ENCODE measurements around the gene RFPL2. TPM values are rescaled to one million over a fixed set of nuclear protein-coding genes. Genes with fewer than 3 reads are reported as not detected.

The RFPL2 gene
- polyA plus RNA-seq, 3 donors = 0.36 to 1.3 (median 0.94) TPM

- Histone ChIP-seq H2AFZ (ENCODE audit: insufficient read depth, low read depth, low read length, poor library complexity, severe bottlenecking) (no peak overlapping the region), H3K27me3 (ENCODE audit: control insufficient read depth in 2 of 2, insufficient read depth in 2 of 2, low read length in 2 of 2) (no peaks in the 10 kb centered on the region), H3K36me3 (replicated peaks in 1 of 2; ENCODE audit: control insufficient read depth in 1 of 2, insufficient read depth in 2 of 2, low read length in 2 of 2) (no peaks in the 10 kb centered on the region), H3K9ac (ENCODE audit: insufficient read depth, low read length, poor library complexity, severe bottlenecking) (peak overlapping the region; percentile 33), H3K9me3 (replicated peaks in 1 of 2; ENCODE audit: control insufficient read depth in 1 of 2, insufficient read depth in 1 of 2, low read length in 2 of 2) (peaks cover 4% of the 10 kb centered on the region in 2 donors), H3K79me2 (ENCODE audit: insufficient read depth, low read length) (no peaks in the 10 kb centered on the region), H3K4me3 (replicated peaks in 1 of 3; ENCODE audit: low read depth in 2 of 3, low read length in 3 of 3) (peak overlapping the region in 1 of 3 experiments; percentile 19), H3K27ac (ENCODE audit: low read depth in 1 of 2, low read length in 2 of 2) (peak overlapping the region; percentile 73 to 93), H3K4me1 (ENCODE audit: control insufficient read depth in 1 of 2, insufficient read depth in 2 of 2, low read length in 2 of 2) (peaks cover 28 to 38% of the 10 kb centered on the region in 2 donors), H3K4me2 (replicated peaks; ENCODE audit: extremely low read depth, low read length, poor library complexity, severe bottlenecking) (peak overlapping the region; percentile 57), H4K20me1 (ENCODE audit: insufficient read depth, low read length) (no peaks in the 10 kb centered on the region)
- H3K36me3 Mint-ChIP-seq = peaks cover 0 to 4% of the 10 kb centered on the region in 2 donors
- 2% methylated on average over 6 of the region's 6 CpGs for WGBS (ENCODE audit: insufficient coverage)
- peaks cover 3 to 10% (median 5%) of the 10 kb centered on the region in 7 donors for H3K9me3 Mint-ChIP-seq
- intact Hi-C loops (cut with micrococcal nuclease) = loop anchor here (5.0 to 10.0 kb wide), 2 partner anchors 74 to 76 kb away; no protein-coding TSS in a partner anchor
- TF ChIP-seq, protein P1, sequence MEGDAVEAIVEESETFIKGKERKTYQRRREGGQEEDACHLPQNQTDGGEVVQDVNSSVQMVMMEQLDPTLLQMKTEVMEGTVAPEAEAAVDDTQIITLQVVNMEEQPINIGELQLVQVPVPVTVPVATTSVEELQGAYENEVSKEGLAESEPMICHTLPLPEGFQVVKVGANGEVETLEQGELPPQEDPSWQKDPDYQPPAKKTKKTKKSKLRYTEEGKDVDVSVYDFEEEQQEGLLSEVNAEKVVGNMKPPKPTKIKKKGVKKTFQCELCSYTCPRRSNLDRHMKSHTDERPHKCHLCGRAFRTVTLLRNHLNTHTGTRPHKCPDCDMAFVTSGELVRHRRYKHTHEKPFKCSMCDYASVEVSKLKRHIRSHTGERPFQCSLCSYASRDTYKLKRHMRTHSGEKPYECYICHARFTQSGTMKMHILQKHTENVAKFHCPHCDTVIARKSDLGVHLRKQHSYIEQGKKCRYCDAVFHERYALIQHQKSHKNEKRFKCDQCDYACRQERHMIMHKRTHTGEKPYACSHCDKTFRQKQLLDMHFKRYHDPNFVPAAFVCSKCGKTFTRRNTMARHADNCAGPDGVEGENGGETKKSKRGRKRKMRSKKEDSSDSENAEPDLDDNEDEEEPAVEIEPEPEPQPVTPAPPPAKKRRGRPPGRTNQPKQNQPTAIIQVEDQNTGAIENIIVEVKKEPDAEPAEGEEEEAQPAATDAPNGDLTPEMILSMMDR (IDR thresholded peaks at IDR 0.05) = no peak
- peak overlapping the region; percentile 82 to 98 (median 96) for H3K27ac Mint-ChIP-seq
- peak overlapping the region in 1 of 2 donors; percentile 72 for H3K4me3 Mint-ChIP-seq
- H3K4me1 Mint-ChIP-seq = peaks cover 39% of the 10 kb centered on the region
- no peaks in the 10 kb centered on the region for H3K27me3 Mint-ChIP-seq (ENCODE audit: low read depth in 3 of 3)
- peak; percentile 82 to 93 (median 90) for DNase-seq
These were observed 13.6 kb upstream of the RFPL2 start for GRCh38 chr22:32218470-32218869.

DNA sequence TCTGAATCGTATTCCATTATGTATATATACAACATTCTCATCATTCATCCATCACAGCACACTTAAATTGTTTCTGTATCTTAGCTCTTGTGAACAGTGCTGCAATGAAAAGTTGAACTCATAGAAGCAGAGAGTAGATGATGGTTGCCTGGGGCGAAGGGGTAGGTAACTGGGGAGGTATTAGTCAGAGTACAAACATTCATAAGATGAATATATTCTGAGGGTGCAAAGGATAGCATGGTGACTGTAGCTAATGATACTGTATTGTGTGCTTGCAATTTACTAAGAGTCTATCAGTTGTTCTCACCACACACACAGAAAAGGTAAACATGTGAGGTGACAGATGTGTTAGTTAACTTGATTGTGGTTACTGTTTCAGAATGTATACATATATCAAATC lies 12.6 kb upstream of the RFPL2 start:
- Histone ChIP-seq H2AFZ (ENCODE audit: insufficient read depth, low read depth, low read length, poor library complexity, severe bottlenecking) (no peak overlapping the region), H3K79me2 (ENCODE audit: insufficient read depth, low read length) (no peaks in the 10 kb centered on the region), H3K27ac (ENCODE audit: low read depth in 1 of 2, low read length in 2 of 2) (peak overlapping the region in 1 of 2 donors; percentile 93), H3K4me1 (ENCODE audit: control insufficient read depth in 1 of 2, insufficient read depth in 2 of 2, low read length in 2 of 2) (peaks cover 28 to 38% of the 10 kb centered on the region in 2 donors), H4K20me1 (ENCODE audit: insufficient read depth, low read length) (no peaks in the 10 kb centered on the region), H3K27me3 (ENCODE audit: control insufficient read depth in 2 of 2, insufficient read depth in 2 of 2, low read length in 2 of 2) (no peaks in the 10 kb centered on the region), H3K4me2 (replicated peaks; ENCODE audit: extremely low read depth, low read length, poor library complexity, severe bottlenecking) (no peak overlapping the region), H3K36me3 (replicated peaks in 1 of 2; ENCODE audit: control insufficient read depth in 1 of 2, insufficient read depth in 2 of 2, low read length in 2 of 2) (no peaks in the 10 kb centered on the region), H3K9ac (ENCODE audit: insufficient read depth, low read length, poor library complexity, severe bottlenecking) (no peak overlapping the region), H3K9me3 (replicated peaks in 1 of 2; ENCODE audit: control insufficient read depth in 1 of 2, insufficient read depth in 1 of 2, low read length in 2 of 2) (peaks cover 4% of the 10 kb centered on the region in 2 donors), H3K4me3 (replicated peaks in 1 of 3; ENCODE audit: low read depth in 2 of 3, low read length in 3 of 3) (no peak overlapping the region)
- TF ChIP-seq, protein P1 (IDR thresholded peaks at IDR 0.05) = no peak
- no peaks in the 10 kb centered on the region for H3K27me3 Mint-ChIP-seq (ENCODE audit: low read depth in 3 of 3)
- intact Hi-C loops (cut with micrococcal nuclease) = loop anchor here (5.0 to 10.0 kb wide), 2 partner anchors 73 to 75 kb away; no protein-coding TSS in a partner anchor
- no peak overlapping the region for H3K4me3 Mint-ChIP-seq
- H3K9me3 Mint-ChIP-seq = peaks cover 3 to 10% (median 5%) of the 10 kb centered on the region in 7 donors
- H3K4me1 Mint-ChIP-seq = peaks cover 39% of the 10 kb centered on the region
- WGBS (ENCODE audit: insufficient coverage) = no CpG with 5 or more reads among the region's 2 CpGs
- no peak for DNase-seq
- H3K27ac Mint-ChIP-seq = peak overlapping the region in 5 of 7 donors; percentile 62 to 98 (median 96)
- peaks cover 0 to 4% of the 10 kb centered on the region in 2 donors for H3K36me3 Mint-ChIP-seq

All from CD14-positive monocyte (primary cell).